IMR-90 (cell line): Measurements from ENCODE around the gene SYNGR3.

Experiments
- CEBPB ChIP-seq: IDR thresholded peaks from 2 replicates; pipeline ENCODE4 v1.6.1; 2012; ENCODE audit warnings: low read depth, low read length, improper control_type of control experiment
- POLR2A ChIP-seq: IDR thresholded peaks from 2 replicates; pipeline ENCODE4 v1.6.1; 2012; ENCODE audit warnings: mild to moderate bottlenecking, low read depth, low read length
- RFX5 ChIP-seq: IDR thresholded peaks from 2 replicates; pipeline ENCODE4 v1.8.0; 2012; ENCODE audit warnings: low read depth, mild to moderate bottlenecking, low read length, moderate library complexity
- SMC3 ChIP-seq: fragments of 150-350 bp; IDR thresholded peaks from 2 replicates; pipeline ENCODE4 v1.6.1; 2016; ENCODE audit warnings: low read depth, mild to moderate bottlenecking, antibody characterized with exemption, low read length, moderate library complexity
- USF2 ChIP-seq: fragments of 150-350 bp; IDR thresholded peaks from 2 replicates; pipeline ENCODE4 v1.6.1; 2017; ENCODE audit warnings: mild to moderate bottlenecking, antibody characterized with exemption, low read length, low read depth
- TF ChIP-seq, protein P1 (sequence below): conservative IDR thresholded peaks from 2 replicates; pipeline ENCODE4 v1.5.1; 2012; ENCODE audit warnings: mild to moderate bottlenecking, low read depth, low read length, improper control_type of control experiment

DNA sequence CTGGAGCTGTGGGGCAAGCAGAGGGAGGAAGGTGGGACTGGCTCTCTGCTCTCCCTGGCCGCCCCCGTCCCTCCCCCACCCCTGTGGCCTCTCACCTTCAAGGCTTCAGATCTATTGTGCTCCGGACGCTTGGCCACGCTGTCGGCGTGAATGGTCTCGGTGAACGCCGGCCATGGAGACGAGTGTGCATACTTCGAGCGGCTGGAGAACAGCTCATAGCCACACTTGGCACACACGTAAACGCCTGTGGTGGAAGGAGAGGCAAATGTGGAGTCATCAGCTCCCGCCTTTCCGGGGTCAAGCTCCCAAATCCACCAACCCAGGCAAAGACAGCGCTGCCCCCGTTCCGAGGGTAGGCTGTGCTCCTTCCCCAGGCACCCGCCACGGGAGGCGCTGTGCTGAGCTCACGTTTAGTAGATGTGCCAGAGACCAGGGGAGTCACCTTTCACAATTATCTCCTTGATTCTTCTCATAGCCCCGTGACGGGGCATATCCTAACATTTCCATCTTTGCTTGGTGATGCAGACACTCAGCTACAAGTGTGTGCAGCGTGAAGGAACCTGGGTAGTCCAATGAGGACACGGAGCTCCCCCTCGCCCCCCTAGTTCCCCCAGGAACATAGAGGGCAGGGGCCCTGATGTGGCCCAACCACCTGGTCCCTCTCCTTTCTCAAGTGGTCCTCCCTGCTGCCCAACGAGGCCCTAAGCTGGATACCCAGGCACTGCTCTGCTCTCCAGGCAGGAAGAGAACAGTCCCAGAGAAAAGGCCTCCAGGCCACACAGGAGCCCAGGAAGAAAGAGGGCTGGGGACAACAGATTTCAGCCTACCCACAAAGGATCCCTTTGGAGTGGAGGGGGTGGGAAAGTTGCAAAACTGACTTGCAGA lies 48.4 kb upstream of the SYNGR3 start:
- TF ChIP-seq, protein P1, sequence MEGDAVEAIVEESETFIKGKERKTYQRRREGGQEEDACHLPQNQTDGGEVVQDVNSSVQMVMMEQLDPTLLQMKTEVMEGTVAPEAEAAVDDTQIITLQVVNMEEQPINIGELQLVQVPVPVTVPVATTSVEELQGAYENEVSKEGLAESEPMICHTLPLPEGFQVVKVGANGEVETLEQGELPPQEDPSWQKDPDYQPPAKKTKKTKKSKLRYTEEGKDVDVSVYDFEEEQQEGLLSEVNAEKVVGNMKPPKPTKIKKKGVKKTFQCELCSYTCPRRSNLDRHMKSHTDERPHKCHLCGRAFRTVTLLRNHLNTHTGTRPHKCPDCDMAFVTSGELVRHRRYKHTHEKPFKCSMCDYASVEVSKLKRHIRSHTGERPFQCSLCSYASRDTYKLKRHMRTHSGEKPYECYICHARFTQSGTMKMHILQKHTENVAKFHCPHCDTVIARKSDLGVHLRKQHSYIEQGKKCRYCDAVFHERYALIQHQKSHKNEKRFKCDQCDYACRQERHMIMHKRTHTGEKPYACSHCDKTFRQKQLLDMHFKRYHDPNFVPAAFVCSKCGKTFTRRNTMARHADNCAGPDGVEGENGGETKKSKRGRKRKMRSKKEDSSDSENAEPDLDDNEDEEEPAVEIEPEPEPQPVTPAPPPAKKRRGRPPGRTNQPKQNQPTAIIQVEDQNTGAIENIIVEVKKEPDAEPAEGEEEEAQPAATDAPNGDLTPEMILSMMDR: 0 out of 2 replicates have a peak, but pooled peaks have one; percentile 6
- TF ChIP-seq POLR2A: no peak
- TF ChIP-seq CEBPB: no peak
- no peak for TF ChIP-seq SMC3
- no peak for TF ChIP-seq RFX5
- no peak for TF ChIP-seq USF2
